Ascending aorta (tissue), 2 donors: Measurements from ENCODE around the gene CCNL2. TPM values are rescaled to one million over a fixed set of nuclear protein-coding genes. Genes with fewer than 3 reads are reported as not detected.

ENCODE experiments used
- DNase-seq, 2 donors: peaks; one replicate each; pipeline ENCODE4 v3.0.0-alpha.2; 2019; ENCODE audit warnings: low spot score in 2 of 2
- H3K27ac ChIP-seq, 2 donors: fragments of 200-600 bp; sonication (generic); one replicate each; pipeline ENCODE4 v1.5.1; 2016 to 2017; ENCODE audit warnings: mild to moderate bottlenecking in 1 of 2
- H3K27me3 ChIP-seq: fragments of 200-600 bp; sonication (generic); one replicate; pipeline ENCODE4 v1.5.1; 2017
- H3K36me3 ChIP-seq, 2 donors: fragments of 200-600 bp; sonication (generic); one replicate each; pipeline ENCODE4 v1.5.1; 2016
- H3K4me1 ChIP-seq, 2 donors: fragments of 200-600 bp; sonication (generic); one replicate each; pipeline ENCODE4 v1.5.1; 2016 to 2017; ENCODE audit warnings: mild to moderate bottlenecking in 1 of 2
- H3K4me3 ChIP-seq, 2 donors: fragments of 200-600 bp; sonication (generic); one replicate each; pipeline ENCODE4 v1.5.1; 2016 to 2017; ENCODE audit warnings: mild to moderate bottlenecking in 1 of 2
- H3K9me3 ChIP-seq, 2 donors: fragments of 200-600 bp; sonication (generic); one replicate each; pipeline ENCODE4 v1.5.1; 2016
- intact Hi-C: fragments of 100-400 bp; cut with DNase I; formaldehyde crosslinking; loops from one replicate; pipeline ENCODE4 v1.15.1; 2023
- total RNA-seq: library from RNA; depleted of rRNA; stranded (reverse); fragments of >200 nt; gene quantifications from one replicate; pipeline ENCODE4 v1.1.0, GENCODE V29; 2016
- TF ChIP-seq, protein P1 (sequence below), 3 experiments: fragments of 200-600 bp in 2 of 3; fragments of 450-650 bp in 1 of 3; sonication (generic) in 2 of 3; IDR thresholded peaks; one replicate each; pipeline ENCODE4 v1.5.1; 2016 to 2019; ENCODE audit warnings: antibody characterized with exemption in 3 of 3, mild to moderate bottlenecking in 1 of 3, moderate library complexity in 1 of 3

The CCNL2 gene
- total RNA-seq, 1 donor from 2014 or later, result 150 TPM

DNA sequence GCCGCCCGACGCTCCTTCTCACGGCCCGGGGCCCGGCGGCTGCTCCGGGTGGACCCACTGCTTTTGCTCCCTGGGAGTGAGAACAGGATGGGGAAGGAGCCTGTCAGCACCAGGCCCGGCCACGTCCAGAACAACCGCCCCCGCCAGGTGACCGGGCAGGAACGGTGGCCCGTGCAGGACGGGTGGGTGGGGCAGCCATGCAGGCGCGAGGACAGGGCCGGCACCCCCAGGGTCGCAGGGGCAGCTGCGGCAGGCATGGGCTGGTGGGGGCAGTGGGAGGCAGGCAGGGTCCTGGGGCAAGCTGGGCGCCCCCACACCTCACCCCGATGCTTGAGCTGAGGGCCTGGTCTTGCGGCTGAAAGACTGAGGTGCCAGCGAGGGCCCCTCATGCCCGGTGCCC, 62.7 kb downstream of the CCNL2 start:
- TF ChIP-seq, protein P1, sequence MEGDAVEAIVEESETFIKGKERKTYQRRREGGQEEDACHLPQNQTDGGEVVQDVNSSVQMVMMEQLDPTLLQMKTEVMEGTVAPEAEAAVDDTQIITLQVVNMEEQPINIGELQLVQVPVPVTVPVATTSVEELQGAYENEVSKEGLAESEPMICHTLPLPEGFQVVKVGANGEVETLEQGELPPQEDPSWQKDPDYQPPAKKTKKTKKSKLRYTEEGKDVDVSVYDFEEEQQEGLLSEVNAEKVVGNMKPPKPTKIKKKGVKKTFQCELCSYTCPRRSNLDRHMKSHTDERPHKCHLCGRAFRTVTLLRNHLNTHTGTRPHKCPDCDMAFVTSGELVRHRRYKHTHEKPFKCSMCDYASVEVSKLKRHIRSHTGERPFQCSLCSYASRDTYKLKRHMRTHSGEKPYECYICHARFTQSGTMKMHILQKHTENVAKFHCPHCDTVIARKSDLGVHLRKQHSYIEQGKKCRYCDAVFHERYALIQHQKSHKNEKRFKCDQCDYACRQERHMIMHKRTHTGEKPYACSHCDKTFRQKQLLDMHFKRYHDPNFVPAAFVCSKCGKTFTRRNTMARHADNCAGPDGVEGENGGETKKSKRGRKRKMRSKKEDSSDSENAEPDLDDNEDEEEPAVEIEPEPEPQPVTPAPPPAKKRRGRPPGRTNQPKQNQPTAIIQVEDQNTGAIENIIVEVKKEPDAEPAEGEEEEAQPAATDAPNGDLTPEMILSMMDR (IDR thresholded peaks at IDR 0.05), result no peak
- H3K4me3 ChIP-seq, result no peak overlapping the region
- no peak for DNase-seq
- no peaks in the 10 kb centered on the region for H3K9me3 ChIP-seq
- no peaks in the 10 kb centered on the region for H3K4me1 ChIP-seq
- H3K27ac ChIP-seq, result no peak overlapping the region
- H3K27me3 ChIP-seq, result no peaks in the 10 kb centered on the region
- H3K36me3 ChIP-seq, result peaks cover 42 to 55% of the 10 kb centered on the region in 2 donors
- intact Hi-C loops, result no loop called here

DNA sequence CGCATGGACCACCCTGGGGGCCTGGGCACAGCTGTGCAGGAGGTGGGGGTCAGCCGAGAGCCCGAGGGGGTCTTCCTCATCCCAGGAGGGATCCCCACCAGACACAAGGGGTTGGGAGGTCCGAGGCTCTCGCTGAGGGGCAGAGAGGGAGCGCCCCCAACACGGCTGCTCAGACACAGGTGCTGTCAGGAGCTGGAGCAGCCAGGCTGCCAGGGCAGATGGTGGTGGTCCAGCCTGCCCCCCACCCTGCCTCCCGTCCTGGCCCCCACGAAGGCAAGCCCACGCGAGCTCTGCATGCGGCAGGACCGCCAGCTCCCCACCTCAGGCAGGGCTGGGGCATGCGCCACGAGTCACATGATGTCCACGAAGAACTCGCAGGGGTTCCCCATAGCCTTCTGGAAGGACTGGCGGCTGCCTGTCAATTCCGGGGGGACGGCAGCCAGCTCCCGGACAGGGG, 63.3 kb downstream of the CCNL2 start:
- H3K36me3 ChIP-seq, result peaks cover 42 to 49% of the 10 kb centered on the region in 2 donors
- H3K4me1 ChIP-seq, result no peaks in the 10 kb centered on the region
- H3K27me3 ChIP-seq, result no peaks in the 10 kb centered on the region
- intact Hi-C loops, result no loop called here
- no peak overlapping the region for H3K27ac ChIP-seq
- H3K4me3 ChIP-seq, result no peak overlapping the region
- TF ChIP-seq, protein P1 (IDR thresholded peaks at IDR 0.05), result no peak
- no peak for DNase-seq
- H3K9me3 ChIP-seq, result no peaks in the 10 kb centered on the region

Other genes starting within 250 kb of the CCNL2 start
- gene TTLL10, start 225.5 kb downstream of the CCNL2 start, total RNA-seq, result not detected
- gene TNFRSF18, start 192.7 kb downstream of the CCNL2 start, total RNA-seq, result not detected
- 4.8 TPM for gene TNFRSF4, start 185.2 kb downstream of the CCNL2 start, total RNA-seq
- 223 TPM for gene SDF4, start 167.3 kb downstream of the CCNL2 start, total RNA-seq
- 94.9 TPM for gene B3GALT6, start 167.1 kb downstream of the CCNL2 start, total RNA-seq
- not detected for gene C1QTNF12, start 152.6 kb downstream of the CCNL2 start, total RNA-seq
- gene UBE2J2, start 125.5 kb downstream of the CCNL2 start, total RNA-seq, result 25.2 TPM
- gene SCNN1D, start 118.9 kb downstream of the CCNL2 start, total RNA-seq, result 0.32 TPM
- gene ACAP3, start 91.4 kb downstream of the CCNL2 start, total RNA-seq, result 105 TPM
- gene PUSL1, start 90.7 kb downstream of the CCNL2 start, total RNA-seq, result 28.3 TPM
- gene INTS11, start 74.7 kb downstream of the CCNL2 start, total RNA-seq, result 214 TPM
- 71.3 TPM for gene CPTP, start 74.5 kb downstream of the CCNL2 start, total RNA-seq
- 2.7 TPM for gene TAS1R3, start 68.1 kb downstream of the CCNL2 start, total RNA-seq
- 66.7 TPM for gene DVL1, start 49.9 kb downstream of the CCNL2 start, total RNA-seq
- gene MXRA8, start 40.8 kb downstream of the CCNL2 start, total RNA-seq, result 345 TPM
- gene AURKAIP1, start 24.1 kb downstream of the CCNL2 start, total RNA-seq, result 247 TPM
- 63.4 TPM for gene MRPL20, start 8.0 kb upstream of the CCNL2 start, total RNA-seq
- 12.5 TPM for gene ANKRD65, start 21.9 kb upstream of the CCNL2 start, total RNA-seq
- gene VWA1, start 36.4 kb upstream of the CCNL2 start, total RNA-seq, result 79.0 TPM
- not detected for gene ATAD3C, start 50.4 kb upstream of the CCNL2 start, total RNA-seq
- 14.2 TPM for gene ATAD3B, start 72.4 kb upstream of the CCNL2 start, total RNA-seq
- 46.3 TPM for gene ATAD3A, start 112.8 kb upstream of the CCNL2 start, total RNA-seq
- gene TMEM240, start 141.3 kb upstream of the CCNL2 start, total RNA-seq, result not detected
- 50.1 TPM for gene SSU72, start 175.5 kb upstream of the CCNL2 start, total RNA-seq
- gene FNDC10, start 200.8 kb upstream of the CCNL2 start, total RNA-seq, result 1.8 TPM
- 96.9 TPM for gene MIB2, start 216.2 kb upstream of the CCNL2 start, total RNA-seq
- gene MMP23B, start 232.8 kb upstream of the CCNL2 start, total RNA-seq, result 71.3 TPM